ENCODE measurements around the gene SNX2. TPM values are rescaled to one million over a fixed set of nuclear protein-coding genes. Genes with fewer than 3 reads are reported as not detected.

SNX2 gene
- total RNA-seq, 2 experiments from 2014 or later, result 42.0 to 48.3 TPM

DNA sequence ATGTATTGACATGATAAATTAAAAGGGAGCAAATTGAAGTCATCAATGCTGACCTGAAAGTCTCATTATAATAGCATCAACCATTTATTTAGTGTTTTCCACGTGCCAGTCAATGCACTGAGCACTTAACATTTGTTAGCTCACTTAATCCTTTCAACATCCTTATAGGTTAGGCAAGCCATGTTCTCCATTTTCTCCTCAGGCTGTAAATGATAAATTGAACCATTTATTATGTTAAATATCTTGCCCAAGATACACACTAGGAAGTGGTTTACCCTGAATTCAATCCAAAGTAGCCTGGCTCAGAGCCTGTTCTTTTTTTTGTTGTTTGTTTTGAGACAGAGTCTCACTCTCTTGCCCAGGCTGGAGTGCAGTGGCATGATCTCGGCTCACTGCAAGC lies 25.0 kb upstream of the SNX2 start:
- TF ChIP-seq, protein P1, sequence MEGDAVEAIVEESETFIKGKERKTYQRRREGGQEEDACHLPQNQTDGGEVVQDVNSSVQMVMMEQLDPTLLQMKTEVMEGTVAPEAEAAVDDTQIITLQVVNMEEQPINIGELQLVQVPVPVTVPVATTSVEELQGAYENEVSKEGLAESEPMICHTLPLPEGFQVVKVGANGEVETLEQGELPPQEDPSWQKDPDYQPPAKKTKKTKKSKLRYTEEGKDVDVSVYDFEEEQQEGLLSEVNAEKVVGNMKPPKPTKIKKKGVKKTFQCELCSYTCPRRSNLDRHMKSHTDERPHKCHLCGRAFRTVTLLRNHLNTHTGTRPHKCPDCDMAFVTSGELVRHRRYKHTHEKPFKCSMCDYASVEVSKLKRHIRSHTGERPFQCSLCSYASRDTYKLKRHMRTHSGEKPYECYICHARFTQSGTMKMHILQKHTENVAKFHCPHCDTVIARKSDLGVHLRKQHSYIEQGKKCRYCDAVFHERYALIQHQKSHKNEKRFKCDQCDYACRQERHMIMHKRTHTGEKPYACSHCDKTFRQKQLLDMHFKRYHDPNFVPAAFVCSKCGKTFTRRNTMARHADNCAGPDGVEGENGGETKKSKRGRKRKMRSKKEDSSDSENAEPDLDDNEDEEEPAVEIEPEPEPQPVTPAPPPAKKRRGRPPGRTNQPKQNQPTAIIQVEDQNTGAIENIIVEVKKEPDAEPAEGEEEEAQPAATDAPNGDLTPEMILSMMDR (IDR thresholded peaks at IDR 0.05), result no peak
- peaks cover 12% of the 10 kb centered on the region for H3K27me3 Mint-ChIP-seq
- H3K4me1 Mint-ChIP-seq (ENCODE audit: low read depth), result no peaks in the 10 kb centered on the region
- no peaks in the 10 kb centered on the region for H3K9me3 Mint-ChIP-seq
- ChIA-PET CTCF (interaction anchor here (1.3 kb wide), 1 partner anchor 21 kb away, joined by 3 read pairs; no protein-coding TSS in a partner anchor), POLR2A (no interaction called here)
- no peak overlapping the region for H3K4me3 Mint-ChIP-seq
- ATAC-seq, result no peak
- H3K36me3 Mint-ChIP-seq (ENCODE audit: low read depth), result no peaks in the 10 kb centered on the region
- DNase-seq, result no peak
- intact Hi-C loops (cut with micrococcal nuclease), result no loop called here
- H3K27ac Mint-ChIP-seq, result no peak overlapping the region

DNA sequence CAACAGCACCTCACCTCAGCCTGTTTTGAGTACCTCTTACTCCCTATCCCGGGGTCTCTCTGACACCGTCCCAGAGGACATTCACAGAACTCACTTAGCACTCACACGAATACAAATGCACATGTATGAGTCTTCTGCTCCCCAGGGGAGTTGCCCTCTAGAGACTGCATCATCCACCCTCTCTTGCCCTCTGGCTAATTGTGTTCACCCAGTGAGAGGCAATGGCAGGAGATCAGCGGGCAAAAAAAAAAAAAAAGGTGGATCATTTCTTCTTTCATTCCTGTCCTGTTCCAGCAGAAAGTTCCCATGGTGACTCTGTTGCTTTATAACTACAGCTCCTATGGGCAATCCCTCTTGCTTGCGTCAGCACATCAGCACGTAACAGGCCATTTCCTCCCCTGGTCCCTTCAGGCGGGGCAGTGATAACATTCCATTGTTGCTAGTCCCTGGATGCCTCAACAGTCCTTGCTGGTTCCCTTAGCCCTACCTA lies 23.5 kb upstream of the SNX2 start:
- Mint-ChIP-seq H3K4me1 (ENCODE audit: low read depth) (peaks cover 9% of the 10 kb centered on the region), H3K27ac (no peak overlapping the region), H3K36me3 (ENCODE audit: low read depth) (no peaks in the 10 kb centered on the region), H3K27me3 (peaks cover 6% of the 10 kb centered on the region), H3K9me3 (no peaks in the 10 kb centered on the region), H3K4me3 (no peak overlapping the region)
- TF ChIP-seq, protein P1 (IDR thresholded peaks at IDR 0.05), result no peak
- ChIA-PET POLR2A (interaction anchor here (1.4 kb wide), 1 partner anchor 24 kb away, joined by 3 read pairs; the partner anchor contains the start of gene SNX2), CTCF (no interaction called here)
- intact Hi-C loops (cut with micrococcal nuclease), result no loop called here
- DNase-seq (no peak), ATAC-seq (no peak)

DNA sequence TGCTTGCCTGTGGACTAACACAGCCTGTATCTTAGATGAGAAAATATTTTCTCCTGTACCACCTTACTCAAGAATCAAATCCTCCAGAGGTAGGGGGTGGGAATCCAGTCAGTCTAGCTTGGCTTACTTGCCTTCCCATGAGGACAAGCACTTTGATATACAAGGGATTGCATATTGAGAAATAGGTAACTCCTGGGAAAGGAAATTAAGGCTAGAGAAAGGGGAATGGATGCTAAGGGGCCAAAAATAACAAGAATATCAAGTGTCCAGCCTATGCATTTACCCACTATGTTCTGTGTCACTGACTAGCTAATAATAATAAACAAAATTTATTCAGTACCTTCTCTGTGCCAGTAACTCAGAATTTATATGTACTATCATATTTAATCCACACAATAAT lies 21.4 kb upstream of the SNX2 start:
- Mint-ChIP-seq H3K36me3 (ENCODE audit: low read depth) (no peaks in the 10 kb centered on the region), H3K27me3 (peaks cover 6% of the 10 kb centered on the region), H3K4me3 (no peak overlapping the region), H3K4me1 (ENCODE audit: low read depth) (peaks cover 17% of the 10 kb centered on the region), H3K27ac (no peak overlapping the region), H3K9me3 (no peaks in the 10 kb centered on the region)
- ATAC-seq (no peak), DNase-seq (no peak)
- TF ChIP-seq, protein P1 (IDR thresholded peaks at IDR 0.05), result no peak
- ChIA-PET CTCF (no interaction called here), POLR2A (no interaction called here)
- intact Hi-C loops (cut with micrococcal nuclease), result no loop called here

DNA sequence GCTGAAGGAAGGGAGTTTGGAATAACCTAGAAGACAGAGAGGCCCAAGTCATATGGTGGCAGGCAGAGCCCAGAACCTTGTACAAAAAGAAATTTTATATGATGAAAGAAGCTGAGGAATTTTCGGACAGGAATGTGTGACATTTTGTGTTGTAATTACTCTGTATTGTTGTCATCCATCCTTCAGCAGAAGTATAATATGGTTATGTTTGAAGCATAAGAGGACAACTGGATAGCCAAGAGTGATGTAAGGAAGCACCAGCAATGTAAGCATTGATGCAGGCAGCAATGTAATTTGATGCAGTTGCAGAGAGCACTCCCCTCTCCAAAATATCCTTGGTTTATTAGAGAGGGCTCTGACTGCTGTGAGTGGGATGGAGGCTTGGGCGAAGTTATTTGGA lies 19.1 kb upstream of the SNX2 start:
- Mint-ChIP-seq H3K9me3 (no peaks in the 10 kb centered on the region), H3K36me3 (ENCODE audit: low read depth) (no peaks in the 10 kb centered on the region), H3K4me3 (no peak overlapping the region), H3K4me1 (ENCODE audit: low read depth) (peaks cover 17% of the 10 kb centered on the region), H3K27me3 (peaks cover 4% of the 10 kb centered on the region), H3K27ac (peak overlapping the region; percentile 83)
- ChIA-PET POLR2A (interaction anchor here (0.6 kb wide), 1 partner anchor 9 kb away, joined by 3 read pairs; no protein-coding TSS in a partner anchor), CTCF (interaction anchor here (1.8 kb wide), 1 partner anchor 18 kb away, joined by 5 read pairs; the partner anchor contains the start of gene SNX2)
- intact Hi-C loops (cut with micrococcal nuclease), result no loop called here
- TF ChIP-seq, protein P1 (IDR thresholded peaks at IDR 0.05), result no peak
- no peak for DNase-seq
- ATAC-seq, result peak; percentile 34

DNA sequence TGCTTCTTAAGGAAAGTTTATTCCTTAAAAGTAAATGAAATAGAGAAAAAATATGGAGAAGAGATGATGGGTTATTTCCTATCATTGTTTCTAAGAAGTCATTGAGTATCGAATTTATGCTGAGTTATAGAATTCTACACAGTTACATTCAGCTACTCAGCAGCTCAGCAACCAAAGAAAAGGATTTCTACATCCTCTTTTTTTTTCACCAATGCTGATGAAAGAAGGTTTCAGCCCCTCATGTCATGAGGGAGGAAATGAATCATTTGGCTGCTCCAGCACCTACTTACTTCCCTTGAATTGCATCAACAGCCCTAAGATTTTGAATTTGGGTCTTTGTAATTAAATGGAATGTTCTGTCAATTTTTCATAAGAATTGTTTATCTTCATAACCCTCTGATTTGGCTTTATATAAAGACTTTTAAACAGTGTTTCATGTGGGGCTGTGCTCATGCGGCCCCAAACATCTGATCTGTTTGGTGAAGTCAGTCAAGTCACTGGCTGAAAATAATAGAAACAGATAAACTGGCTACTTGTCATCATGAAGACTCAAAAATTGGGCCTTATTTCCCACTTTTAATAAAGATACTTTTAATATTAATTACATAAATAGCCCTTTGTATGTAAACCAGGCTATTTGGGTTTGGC lies 18.5 kb upstream of the SNX2 start:
- peaks cover 18% of the 10 kb centered on the region for H3K4me1 Mint-ChIP-seq (ENCODE audit: low read depth)
- CTCF ChIA-PET, result interaction anchor here (1.8 kb wide), 1 partner anchor 18 kb away, joined by 5 read pairs; the partner anchor contains the start of gene SNX2
- TF ChIP-seq, protein P1 (IDR thresholded peaks at IDR 0.05), result no peak
- no peaks in the 10 kb centered on the region for H3K9me3 Mint-ChIP-seq
- POLR2A ChIA-PET, result interaction anchor here (0.6 kb wide), 1 partner anchor 10 kb away, joined by 3 read pairs; no protein-coding TSS in a partner anchor
- peak overlapping the region; percentile 83 for H3K27ac Mint-ChIP-seq
- intact Hi-C loops (cut with micrococcal nuclease), result no loop called here
- peak; percentile 19 for DNase-seq
- peak; percentile 94 for ATAC-seq
- no peaks in the 10 kb centered on the region for H3K36me3 Mint-ChIP-seq (ENCODE audit: low read depth)
- H3K4me3 Mint-ChIP-seq, result no peak overlapping the region
- peaks cover 4% of the 10 kb centered on the region for H3K27me3 Mint-ChIP-seq

All from activated CD8-positive, alpha-beta T cell treated with anti-CD3 and anti-CD28 coated beads for 36 hours (primary cell).